AG04449 (cell line): Measurements from ENCODE around the gene TRPC6.

Experiments
- CTCF ChIA-PET: fragments of 350-600 bp; formaldehyde crosslinking; extraction: SDS; loops from one replicate; lab custom pipeline; 2021; ENCODE audit warnings: antibody characterized with exemption; lab: Yijun Ruan, JAX
- POLR2A ChIA-PET: fragments of 400-600, 350-600 bp; formaldehyde crosslinking; extraction: SDS; loops from one replicate; lab custom pipeline; 2020; ENCODE audit warnings: antibody characterized with exemption, inconsistent platforms; lab: Yijun Ruan, JAX
- DNase-seq: peaks from one replicate; pipeline ENCODE4 v3.0.0-alpha.2; 2010; ENCODE audit warnings: low read depth, low spot score
- H3K4me3 ChIP-seq: 2 replicates; pipeline ENCODE4 v1.5.1; 2011; ENCODE audit warnings: low read depth, mild to moderate bottlenecking, control low read depth, low read length
- TF ChIP-seq, protein P1 (sequence below): IDR thresholded peaks from one replicate; pipeline ENCODE4 v1.5.1; 2011; ENCODE audit warnings: mild to moderate bottlenecking, moderate library complexity, low read length, control low read depth, inconsistent platforms; ENCODE audit not compliant: insufficient read depth; ENCODE audit errors: missing control alignments

TRPC6 gene

DNA sequence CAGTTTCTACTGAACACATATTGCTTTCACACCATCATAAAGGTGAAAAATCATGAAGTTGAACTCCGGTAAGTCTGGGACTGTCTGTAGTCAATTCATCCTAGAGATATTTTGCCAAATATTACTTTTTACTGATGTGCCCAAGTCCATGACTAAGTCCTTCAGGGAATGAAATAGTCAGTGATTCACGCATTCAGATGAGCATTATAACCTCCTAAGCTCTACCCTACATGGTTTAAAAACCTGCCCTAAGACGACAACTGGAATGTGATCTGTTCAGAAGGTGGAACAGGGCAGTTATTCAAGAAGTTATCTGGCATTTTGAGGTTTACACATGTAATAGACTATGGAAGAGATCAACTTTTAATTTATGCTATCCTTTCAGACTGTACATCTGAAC lies 125.6 kb downstream of the TRPC6 start:
- CTCF ChIA-PET = interaction anchor here (1.1 to 6.5 kb wide), 8 partner anchors 8 to 549 kb away, joined by 3 to 118 read pairs (median 18); no protein-coding TSS in a partner anchor
- no peak overlapping the region for H3K4me3 ChIP-seq
- TF ChIP-seq, protein P1, sequence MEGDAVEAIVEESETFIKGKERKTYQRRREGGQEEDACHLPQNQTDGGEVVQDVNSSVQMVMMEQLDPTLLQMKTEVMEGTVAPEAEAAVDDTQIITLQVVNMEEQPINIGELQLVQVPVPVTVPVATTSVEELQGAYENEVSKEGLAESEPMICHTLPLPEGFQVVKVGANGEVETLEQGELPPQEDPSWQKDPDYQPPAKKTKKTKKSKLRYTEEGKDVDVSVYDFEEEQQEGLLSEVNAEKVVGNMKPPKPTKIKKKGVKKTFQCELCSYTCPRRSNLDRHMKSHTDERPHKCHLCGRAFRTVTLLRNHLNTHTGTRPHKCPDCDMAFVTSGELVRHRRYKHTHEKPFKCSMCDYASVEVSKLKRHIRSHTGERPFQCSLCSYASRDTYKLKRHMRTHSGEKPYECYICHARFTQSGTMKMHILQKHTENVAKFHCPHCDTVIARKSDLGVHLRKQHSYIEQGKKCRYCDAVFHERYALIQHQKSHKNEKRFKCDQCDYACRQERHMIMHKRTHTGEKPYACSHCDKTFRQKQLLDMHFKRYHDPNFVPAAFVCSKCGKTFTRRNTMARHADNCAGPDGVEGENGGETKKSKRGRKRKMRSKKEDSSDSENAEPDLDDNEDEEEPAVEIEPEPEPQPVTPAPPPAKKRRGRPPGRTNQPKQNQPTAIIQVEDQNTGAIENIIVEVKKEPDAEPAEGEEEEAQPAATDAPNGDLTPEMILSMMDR = no peak
- DNase-seq = no peak
- POLR2A ChIA-PET = interaction anchor here (0.7 kb wide), 1 partner anchor 409 kb away, joined by 3 read pairs; no protein-coding TSS in a partner anchor

DNA sequence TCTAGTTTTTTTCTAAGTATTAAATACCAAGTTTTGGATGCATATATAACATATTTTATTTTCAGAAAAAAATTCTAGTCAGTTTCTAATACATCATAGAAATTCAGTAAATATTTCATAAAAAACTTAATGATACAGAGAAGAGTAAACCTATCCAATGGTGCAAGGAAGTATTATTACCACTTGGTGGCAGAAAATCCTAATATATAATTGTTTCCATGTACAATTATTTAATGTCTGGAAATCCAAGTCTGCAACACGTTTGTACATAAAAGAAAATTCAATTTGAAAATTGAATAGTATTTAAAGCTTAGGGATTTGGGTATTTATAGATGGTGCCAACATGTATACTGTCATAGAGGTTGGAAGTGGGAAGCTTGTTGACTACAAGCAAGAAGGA lies 127.0 kb downstream of the TRPC6 start:
- no peak for DNase-seq
- TF ChIP-seq, protein P1 = no peak
- CTCF ChIA-PET = interaction anchor here (0.8 to 6.5 kb wide), 16 partner anchors 9 to 553 kb away, joined by 3 to 118 read pairs (median 7); no protein-coding TSS in a partner anchor

DNA sequence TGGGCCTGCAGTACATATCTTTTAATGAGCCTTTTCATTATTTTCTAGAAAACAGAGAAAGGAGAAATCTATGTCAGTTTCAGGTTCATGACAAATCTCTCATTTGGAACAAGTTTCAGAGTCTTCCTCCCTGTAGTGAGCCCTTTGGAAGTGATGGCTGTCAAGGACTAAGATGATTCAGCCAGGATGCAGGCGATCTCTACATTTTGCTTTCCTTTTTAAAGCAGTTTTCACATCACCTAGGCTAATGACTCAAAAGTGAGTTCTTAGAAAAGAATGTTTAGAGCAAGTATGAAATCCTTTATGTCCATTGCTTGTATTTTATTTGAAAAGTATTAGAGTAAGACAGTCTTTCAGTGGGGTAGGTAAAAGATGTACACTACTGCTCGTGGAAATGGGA lies 130.1 kb downstream of the TRPC6 start:
- ChIA-PET CTCF (interaction anchor here (1.1 to 6.5 kb wide), 4 partner anchors 25 to 408 kb away, joined by 3 to 118 read pairs (median 18); no protein-coding TSS in a partner anchor), POLR2A (no interaction called here)
- no peak overlapping the region for H3K4me3 ChIP-seq
- TF ChIP-seq, protein P1 = no peak
- DNase-seq = no peak

More for the DNA sequence above, 127.0 kb downstream of the TRPC6 start:
- POLR2A ChIA-PET = no interaction called here
- H3K4me3 ChIP-seq = no peak overlapping the region

DNA sequence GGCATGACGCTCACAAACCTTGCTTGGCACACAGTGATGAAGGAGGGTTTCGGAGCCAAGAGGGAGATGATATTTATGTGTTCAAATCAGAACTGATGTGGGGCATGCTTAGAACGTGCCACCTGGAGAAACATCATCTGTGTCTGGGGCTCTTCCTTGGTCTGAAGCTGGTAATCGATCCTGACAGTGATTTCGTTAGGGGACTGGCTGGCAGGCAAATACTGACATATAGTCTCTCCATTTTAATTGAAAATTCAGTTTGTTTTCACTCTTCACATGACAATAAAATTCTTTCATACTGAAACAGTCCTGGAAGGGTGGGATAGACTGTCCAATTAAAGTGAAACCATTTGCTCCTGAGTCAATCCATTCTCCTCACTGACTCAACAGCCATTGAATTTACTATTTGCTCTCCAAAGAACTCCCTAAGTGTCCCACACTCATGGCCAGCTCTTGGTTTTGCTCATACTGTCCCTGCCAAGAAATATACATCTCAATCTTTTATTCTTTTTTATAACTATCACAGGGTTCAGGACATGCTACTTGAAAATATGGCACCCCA lies 134.8 kb downstream of the TRPC6 start:
- DNase-seq = no peak
- H3K4me3 ChIP-seq = no peak overlapping the region
- TF ChIP-seq, protein P1 = no peak
- CTCF ChIA-PET = interaction anchor here (1.2 to 5.7 kb wide), 4 partner anchors 9 to 398 kb away, joined by 6 to 29 read pairs (median 19); no protein-coding TSS in a partner anchor
- POLR2A ChIA-PET = no interaction called here

DNA sequence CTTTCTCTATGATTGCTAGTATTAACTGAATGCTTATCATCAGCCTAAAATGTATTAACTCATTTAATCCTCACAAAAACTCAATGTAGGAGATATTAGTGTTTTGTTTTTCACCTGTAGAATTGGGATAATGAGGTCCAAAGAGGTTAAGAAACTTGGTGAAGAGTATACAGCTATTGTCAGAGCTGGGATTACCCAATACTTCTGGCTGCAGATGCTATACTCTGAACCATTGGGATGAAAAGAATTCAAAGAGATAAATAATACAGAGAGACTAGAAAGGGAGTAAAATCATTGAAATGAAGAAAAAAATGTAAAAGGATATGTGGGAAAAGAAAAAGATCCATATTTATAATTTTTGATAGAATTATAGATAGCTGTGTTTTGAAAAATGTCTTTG lies 137.1 kb downstream of the TRPC6 start:
- ChIA-PET CTCF (interaction anchor here (1.3 to 5.7 kb wide), 5 partner anchors 10 to 415 kb away, joined by 3 to 29 read pairs (median 12); no protein-coding TSS in a partner anchor), POLR2A (no interaction called here)
- DNase-seq = no peak
- TF ChIP-seq, protein P1 = no peak
- no peak overlapping the region for H3K4me3 ChIP-seq

DNA sequence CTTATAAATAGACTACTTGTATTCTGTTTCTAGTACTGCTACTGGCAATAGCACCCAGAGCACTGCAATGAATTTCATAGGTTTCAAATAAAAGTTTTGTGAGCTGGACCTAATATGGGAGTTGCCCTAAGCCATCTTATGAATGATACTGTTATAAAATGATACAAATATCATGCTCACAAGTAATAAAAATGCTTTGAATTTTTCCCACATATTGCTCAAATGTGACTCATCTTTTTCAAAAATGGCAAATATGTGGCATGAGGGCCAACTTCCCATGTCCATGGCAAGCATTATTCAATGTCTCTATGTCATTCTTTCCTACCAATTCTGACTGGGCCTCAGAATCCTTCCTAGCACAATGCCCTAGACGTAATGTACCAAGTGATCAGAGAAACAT lies 137.6 kb downstream of the TRPC6 start:
- ChIA-PET POLR2A (interaction anchor here (0.6 kb wide), 1 partner anchor 417 kb away, joined by 3 read pairs; no protein-coding TSS in a partner anchor), CTCF (interaction anchor here (1.5 to 5.7 kb wide), 4 partner anchors 10 to 415 kb away, joined by 3 to 29 read pairs (median 20); no protein-coding TSS in a partner anchor)
- DNase-seq = peak; percentile 51
- TF ChIP-seq, protein P1 = no peak
- H3K4me3 ChIP-seq = no peak overlapping the region
